Neural crest cell (in vitro differentiated cells): ENCODE results near the gene DIPK1A. TPM values are rescaled to one million over a fixed set of nuclear protein-coding genes. Genes with fewer than 3 reads are reported as not detected.

Experiments
- DNase-seq: peaks from one replicate; pipeline ENCODE4 v3.0.0; 2021; ENCODE audit warnings: low read depth, mixed read lengths, low spot score
- H3K27ac Mint-ChIP-seq: one replicate; pipeline ENCODE4 v1.8.0; 2021; ENCODE audit warnings: mild to moderate bottlenecking, mixed read lengths; ENCODE audit not compliant: unreplicated experiment
- H3K27me3 Mint-ChIP-seq: 2 replicates; pipeline ENCODE4 v1.8.0; 2021; ENCODE audit warnings: low read depth, mild to moderate bottlenecking, mixed read lengths
- H3K36me3 Mint-ChIP-seq: 2 replicates; pipeline ENCODE4 v1.8.0; 2021; ENCODE audit warnings: low read depth, mild to moderate bottlenecking, mixed read lengths
- H3K4me1 Mint-ChIP-seq: 2 replicates; pipeline ENCODE4 v1.8.0; 2021; ENCODE audit warnings: mixed read lengths
- H3K4me3 Mint-ChIP-seq: one replicate; pipeline ENCODE4 v1.8.0; 2021; ENCODE audit warnings: mild to moderate bottlenecking, mixed read lengths
- H3K9me3 Mint-ChIP-seq: 2 replicates; pipeline ENCODE4 v1.8.0; 2021; ENCODE audit warnings: mixed read lengths
- CTCF ChIP-seq: fragments of 200-600 bp; sonication (generic); conservative IDR thresholded peaks from 2 replicates; pipeline ENCODE4 v1.5.0; 2021; ENCODE audit warnings: antibody characterized with exemption, mild to moderate bottlenecking
- total RNA-seq: library from RNA; stranded (reverse); gene quantifications from 2 replicates; pipeline ENCODE4 v1.2.1, GENCODE V29; 2021

The DIPK1A gene
- total RNA-seq, 1 donor from 2014 or later: 2.3 TPM

- no peak for TF ChIP-seq CTCF
- no peak overlapping the region for H3K27ac Mint-ChIP-seq
- no peaks in the 10 kb centered on the region for H3K36me3 Mint-ChIP-seq
- H3K9me3 Mint-ChIP-seq: peaks cover 3% of the 10 kb centered on the region
- no peak for DNase-seq
- no peak overlapping the region for H3K4me3 Mint-ChIP-seq
- no peaks in the 10 kb centered on the region for H3K27me3 Mint-ChIP-seq
- peaks cover 6% of the 10 kb centered on the region for H3K4me1 Mint-ChIP-seq
Measured at GRCh38 chr1:92872719-92873118, 88.5 kb downstream of the DIPK1A start.

GRCh38 chr1:92870591-92870990, 90.7 kb downstream of the DIPK1A start:
- no peak overlapping the region for H3K4me3 Mint-ChIP-seq
- DNase-seq: no peak

GRCh38 chr1:92864131-92864530, 97.1 kb downstream of the DIPK1A start:
- H3K36me3 Mint-ChIP-seq: no peaks in the 10 kb centered on the region
- no peaks in the 10 kb centered on the region for H3K4me1 Mint-ChIP-seq
- no peak for DNase-seq
- no peak for TF ChIP-seq CTCF
- no peak overlapping the region for H3K4me3 Mint-ChIP-seq
- no peaks in the 10 kb centered on the region for H3K27me3 Mint-ChIP-seq
- H3K9me3 Mint-ChIP-seq: no peaks in the 10 kb centered on the region
- H3K27ac Mint-ChIP-seq: no peak overlapping the region

More at GRCh38 chr1:92870591-92870990, 90.7 kb downstream of the DIPK1A start:
- TF ChIP-seq CTCF: no peak
- Mint-ChIP-seq H3K27ac (no peak overlapping the region), H3K36me3 (no peaks in the 10 kb centered on the region), H3K9me3 (peaks cover 3% of the 10 kb centered on the region), H3K4me1 (no peaks in the 10 kb centered on the region), H3K27me3 (no peaks in the 10 kb centered on the region)

- no peaks in the 10 kb centered on the region for H3K9me3 Mint-ChIP-seq
- no peak for TF ChIP-seq CTCF
- no peaks in the 10 kb centered on the region for H3K4me1 Mint-ChIP-seq
- no peak overlapping the region for H3K4me3 Mint-ChIP-seq
- DNase-seq: no peak
- H3K36me3 Mint-ChIP-seq: no peaks in the 10 kb centered on the region
- H3K27ac Mint-ChIP-seq: no peak overlapping the region
- H3K27me3 Mint-ChIP-seq: no peaks in the 10 kb centered on the region
Measured at GRCh38 chr1:92862605-92863004, 98.7 kb downstream of the DIPK1A start.

GRCh38 chr1:92859400-92860039, 101.7 kb downstream of the DIPK1A start:
- no peaks in the 10 kb centered on the region for H3K36me3 Mint-ChIP-seq
- no peak overlapping the region for H3K4me3 Mint-ChIP-seq
- peaks cover 3% of the 10 kb centered on the region for H3K27me3 Mint-ChIP-seq
- no peaks in the 10 kb centered on the region for H3K9me3 Mint-ChIP-seq
- H3K4me1 Mint-ChIP-seq: no peaks in the 10 kb centered on the region
- DNase-seq: no peak
- no peak overlapping the region for H3K27ac Mint-ChIP-seq
- TF ChIP-seq CTCF: no peak
